Measurements from ENCODE around the gene TTN.

GRCh38 chr2:178733975-178734374, 73.2 kb downstream of the TTN start:
- TF ChIP-seq, protein P1, sequence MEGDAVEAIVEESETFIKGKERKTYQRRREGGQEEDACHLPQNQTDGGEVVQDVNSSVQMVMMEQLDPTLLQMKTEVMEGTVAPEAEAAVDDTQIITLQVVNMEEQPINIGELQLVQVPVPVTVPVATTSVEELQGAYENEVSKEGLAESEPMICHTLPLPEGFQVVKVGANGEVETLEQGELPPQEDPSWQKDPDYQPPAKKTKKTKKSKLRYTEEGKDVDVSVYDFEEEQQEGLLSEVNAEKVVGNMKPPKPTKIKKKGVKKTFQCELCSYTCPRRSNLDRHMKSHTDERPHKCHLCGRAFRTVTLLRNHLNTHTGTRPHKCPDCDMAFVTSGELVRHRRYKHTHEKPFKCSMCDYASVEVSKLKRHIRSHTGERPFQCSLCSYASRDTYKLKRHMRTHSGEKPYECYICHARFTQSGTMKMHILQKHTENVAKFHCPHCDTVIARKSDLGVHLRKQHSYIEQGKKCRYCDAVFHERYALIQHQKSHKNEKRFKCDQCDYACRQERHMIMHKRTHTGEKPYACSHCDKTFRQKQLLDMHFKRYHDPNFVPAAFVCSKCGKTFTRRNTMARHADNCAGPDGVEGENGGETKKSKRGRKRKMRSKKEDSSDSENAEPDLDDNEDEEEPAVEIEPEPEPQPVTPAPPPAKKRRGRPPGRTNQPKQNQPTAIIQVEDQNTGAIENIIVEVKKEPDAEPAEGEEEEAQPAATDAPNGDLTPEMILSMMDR (IDR thresholded peaks at IDR 0.05): no peak
- TF ChIP-seq EZH2 (IDR thresholded peaks at IDR 0.05; ENCODE audit: borderline replicate concordance, insufficient read depth, low read depth, low read length, poor library complexity, severe bottlenecking): no peak

Data from B cell (primary cell).